Activated CD8-positive, alpha-beta T cell treated with anti-CD3 and anti-CD28 coated beads for 36 hours (primary cell): Measurements from ENCODE around the gene LIMS2. TPM values are rescaled to one million over a fixed set of nuclear protein-coding genes. Genes with fewer than 3 reads are reported as not detected.

Experiments
- ATAC-seq: fragments of 200-7000 bp; cut with Tn5 transposase; one replicate; pipeline ENCODE4 v1.10.0; 2021; ENCODE audit warnings: mild to moderate bottlenecking, moderate library complexity
- CTCF ChIA-PET: fragments of 350-600 bp; sonication (Branson Sonifier 250); formaldehyde crosslinking; loops from one replicate; lab custom pipeline; 2021; ENCODE audit warnings: antibody characterized with exemption; lab: Charles Lee
- POLR2A ChIA-PET: fragments of 350-600 bp; sonication (Branson Sonifier 250); formaldehyde crosslinking; loops from one replicate; lab custom pipeline; 2021; ENCODE audit warnings: antibody characterized with exemption; lab: Charles Lee
- DNase-seq: peaks from one replicate; pipeline ENCODE4 v3.0.0-alpha.2; 2020
- H3K27ac Mint-ChIP-seq: one replicate; pipeline ENCODE4 v1.8.0; 2021; ENCODE audit warnings: mild to moderate bottlenecking, mixed read lengths
- H3K27me3 Mint-ChIP-seq: one replicate; pipeline ENCODE4 v1.8.0; 2021; ENCODE audit warnings: mixed read lengths
- H3K36me3 Mint-ChIP-seq: one replicate; pipeline ENCODE4 v1.8.0; 2021; ENCODE audit warnings: low read depth, mixed read lengths
- H3K4me1 Mint-ChIP-seq: one replicate; pipeline ENCODE4 v1.8.0; 2021; ENCODE audit warnings: low read depth, mixed read lengths
- H3K4me3 Mint-ChIP-seq: one replicate; pipeline ENCODE4 v1.8.0; 2021; ENCODE audit warnings: mild to moderate bottlenecking, moderate library complexity, mixed read lengths
- H3K9me3 Mint-ChIP-seq: one replicate; pipeline ENCODE4 v1.8.0; 2021; ENCODE audit warnings: mixed read lengths
- CTCF ChIP-seq: fragments of 200-600 bp; IDR thresholded peaks from one replicate; pipeline ENCODE4 v1.8.0; 2022; ENCODE audit warnings: antibody characterized with exemption, mild to moderate bottlenecking
- intact Hi-C: fragments of 100-400 bp; cut with micrococcal nuclease; formaldehyde crosslinking; loops from one replicate; pipeline ENCODE4 v1.10.0; 2022
- total RNA-seq, 2 experiments: library from RNA; stranded (reverse); gene quantifications; one replicate each; pipeline ENCODE4 v1.2.3, GENCODE V29; 2021

LIMS2 gene
- total RNA-seq, 2 experiments from 2014 or later: 22.1 to 23.6 TPM

- DNase-seq (no peak), ATAC-seq (no peak)
- no peaks in the 10 kb centered on the region for H3K9me3 Mint-ChIP-seq
- H3K36me3 Mint-ChIP-seq: no peaks in the 10 kb centered on the region
- CTCF ChIA-PET: interaction anchor here (1.3 kb wide), 1 partner anchor 81 kb away, joined by 6 read pairs; no protein-coding TSS in a partner anchor
- no peak for TF ChIP-seq CTCF
- H3K27me3 Mint-ChIP-seq: peaks cover 49% of the 10 kb centered on the region
- POLR2A ChIA-PET: no interaction called here
- peaks cover 6% of the 10 kb centered on the region for H3K4me1 Mint-ChIP-seq
- no peak overlapping the region for H3K27ac Mint-ChIP-seq
- H3K4me3 Mint-ChIP-seq: no peak overlapping the region
- intact Hi-C loops: no loop called here
These were observed 3.6 kb downstream of the LIMS2 start for GRCh38 chr2:127671557-127672302.

- H3K36me3 Mint-ChIP-seq: no peaks in the 10 kb centered on the region
- no peak for TF ChIP-seq CTCF
These were observed 4.4 kb downstream of the LIMS2 start for GRCh38 chr2:127670957-127671290.

GRCh38 chr2:127670055-127670956 lies 5.0 kb downstream of the LIMS2 start:
- intact Hi-C loops: no loop called here
- peaks cover 44% of the 10 kb centered on the region for H3K27me3 Mint-ChIP-seq
- H3K4me1 Mint-ChIP-seq: peaks cover 4% of the 10 kb centered on the region
- ATAC-seq: no peak
- TF ChIP-seq CTCF: no peak
- H3K9me3 Mint-ChIP-seq: no peaks in the 10 kb centered on the region
- no peaks in the 10 kb centered on the region for H3K36me3 Mint-ChIP-seq
- ChIA-PET POLR2A (no interaction called here), CTCF (no interaction called here)
- H3K27ac Mint-ChIP-seq: no peak overlapping the region
- DNase-seq: no peak
- no peak overlapping the region for H3K4me3 Mint-ChIP-seq

More at GRCh38 chr2:127670957-127671290, 4.4 kb downstream of the LIMS2 start:
- Mint-ChIP-seq H3K4me3 (no peak overlapping the region), H3K9me3 (no peaks in the 10 kb centered on the region), H3K27me3 (peaks cover 47% of the 10 kb centered on the region), H3K4me1 (peaks cover 6% of the 10 kb centered on the region), H3K27ac (no peak overlapping the region)
- ATAC-seq (no peak), DNase-seq (no peak)
- intact Hi-C loops: no loop called here
- ChIA-PET POLR2A (no interaction called here), CTCF (no interaction called here)

GRCh38 chr2:127669056-127669455 lies 6.3 kb downstream of the LIMS2 start:
- ATAC-seq (no peak), DNase-seq (no peak)
- intact Hi-C loops: no loop called here
- Mint-ChIP-seq H3K27ac (no peak overlapping the region), H3K36me3 (no peaks in the 10 kb centered on the region), H3K27me3 (peaks cover 48% of the 10 kb centered on the region), H3K9me3 (no peaks in the 10 kb centered on the region), H3K4me3 (no peak overlapping the region), H3K4me1 (no peaks in the 10 kb centered on the region)
- CTCF ChIA-PET: no interaction called here
- no peak for TF ChIP-seq CTCF
- POLR2A ChIA-PET: no interaction called here
